HepG2 (cell line): ENCODE data around the gene NAT10. TPM values are rescaled to one million over a fixed set of nuclear protein-coding genes. Genes with fewer than 3 reads are reported as not detected.
A peak's percentile ranks its signal among the peaks of the same experiment; 100 is the strongest.

Experiments used
- BORCS8-MEF2B ChIP-seq: sonication (generic); formaldehyde crosslinking; IDR thresholded peaks from 2 replicates; pipeline ENCODE4 v1.8.0; 2022; ENCODE audit warnings: mild to moderate bottlenecking, missing genetic modification reagents
- EP300 ChIP-seq, 3 experiments: sonication (generic) in 1 of 3; formaldehyde crosslinking in 1 of 3; IDR thresholded peaks; 2 replicates each; pipeline versions ENCODE4 v1.5.1 to v1.6.1; 2011 to 2020; ENCODE audit warnings: low read depth in 2 of 3, low read length in 2 of 3, borderline replicate concordance in 1 of 3, improper control_type of control experiment in 1 of 3, mild to moderate bottlenecking in 1 of 3, missing genetic modification reagents in 1 of 3, moderate library complexity in 1 of 3
- ERF ChIP-seq: IDR thresholded peaks from 2 replicates; pipeline ENCODE4 v1.6.1; 2018; ENCODE audit warnings: missing biosample characterization, missing genetic modification reagents
- HDAC1 ChIP-seq: sonication (generic); formaldehyde crosslinking; IDR thresholded peaks from 2 replicates; pipeline ENCODE4 v1.5.1; 2020; ENCODE audit warnings: mild to moderate bottlenecking, missing genetic modification reagents
- MATR3 ChIP-seq: sonication (generic); formaldehyde crosslinking; IDR thresholded peaks from 2 replicates; pipeline ENCODE4 v1.4.0; 2020; ENCODE audit warnings: missing genetic modification reagents
- NCOR1 ChIP-seq: fragments of 200-600 bp; sonication (generic); IDR thresholded peaks from 2 replicates; pipeline ENCODE4 v1.7.0; 2017; ENCODE audit warnings: antibody characterized with exemption, low read length, borderline replicate concordance
- NFYC ChIP-seq: IDR thresholded peaks from 2 replicates; pipeline ENCODE4 v1.6.1; 2016; ENCODE audit warnings: missing genetic modification reagents, missing compliant biosample characterization
- NR2F1 ChIP-seq, 2 experiments: fragments of 450-650 bp in 1 of 2; formaldehyde crosslinking in 1 of 2; IDR thresholded peaks; 2 replicates each; pipeline versions ENCODE4 v1.5.0 to v1.6.1; 2016 to 2020; ENCODE audit warnings: mild to moderate bottlenecking in 1 of 2, missing compliant biosample characterization in 1 of 2, missing genetic modification reagents in 1 of 2, moderate library complexity in 1 of 2
- PHB2 ChIP-seq: fragments of 450-650 bp; IDR thresholded peaks from 2 replicates; pipeline ENCODE4 v1.6.1; 2018; ENCODE audit not compliant: partially characterized antibody
- PRMT3 ChIP-seq: sonication (generic); formaldehyde crosslinking; IDR thresholded peaks from 2 replicates; pipeline ENCODE4 v1.8.1; 2022; ENCODE audit warnings: low read depth, mild to moderate bottlenecking, moderate library complexity, missing genetic modification reagents, borderline replicate concordance
- SRY ChIP-seq: sonication (generic); formaldehyde crosslinking; IDR thresholded peaks from 2 replicates; pipeline ENCODE4 v1.8.0; 2022; ENCODE audit warnings: mild to moderate bottlenecking, missing genetic modification reagents
- YEATS2 ChIP-seq: sonication (generic); formaldehyde crosslinking; IDR thresholded peaks from 2 replicates; pipeline ENCODE4 v1.4.0; 2020; ENCODE audit warnings: missing genetic modification reagents, borderline replicate concordance
- YEATS4 ChIP-seq: sonication (generic); formaldehyde crosslinking; IDR thresholded peaks from 2 replicates; pipeline ENCODE4 v1.4.0; 2020; ENCODE audit warnings: missing genetic modification reagents, borderline replicate concordance
- ZIK1 ChIP-seq: sonication (generic); formaldehyde crosslinking; IDR thresholded peaks from 2 replicates; pipeline ENCODE4 v1.5.0; 2020; ENCODE audit warnings: mild to moderate bottlenecking, low read depth, missing genetic modification reagents, borderline replicate concordance
- ZNF570 ChIP-seq: sonication (generic); formaldehyde crosslinking; IDR thresholded peaks from 2 replicates; pipeline ENCODE4 v1.4.0; 2020; ENCODE audit warnings: mild to moderate bottlenecking, missing genetic modification reagents, borderline replicate concordance
- ZNF629 ChIP-seq: sonication (generic); formaldehyde crosslinking; conservative IDR thresholded peaks from 2 replicates; pipeline ENCODE4 v1.5.0; 2020; ENCODE audit warnings: missing genetic modification reagents
- ZNF777 ChIP-seq: sonication (generic); formaldehyde crosslinking; IDR thresholded peaks from 2 replicates; pipeline ENCODE4 v1.4.0; 2020; ENCODE audit warnings: missing genetic modification reagents
- polyA plus RNA-seq, 8 experiments: library from polyadenylated mRNA; depleted of rRNA in 3 of 8; stranded (reverse) in 7 of 8; unstranded in 1 of 8; fragments of >200 nt; fragmentation: Illumina TruSeq in 4 of 8; extraction: Trizol in 4 of 8; gene quantifications; 2 replicates each; pipeline versions ENCODE4 v1.2.1 to v1.2.3, GENCODE V29; 2011 to 2016; ENCODE audit warnings: low read depth in 4 of 8, missing spikeins in 1 of 8, mixed read lengths in 1 of 8; ENCODE audit not compliant: insufficient read depth in 1 of 8
- total RNA-seq, 5 experiments: library from RNA; depleted of rRNA; stranded (reverse); fragments of >200 nt; fragmentation: Illumina TruSeq; extraction: Trizol; gene quantifications; 2 replicates each; pipeline ENCODE4 v1.2.3, GENCODE V29; 2016; ENCODE audit warnings: low read depth in 1 of 5
- TF ChIP-seq, protein P1 (sequence below), 2 experiments: fragments of 450-650 bp in 1 of 2; sonication (generic) in 1 of 2; formaldehyde crosslinking; IDR thresholded peaks; 2 replicates each; pipeline versions ENCODE4 v1.5.0 to v1.8.0; 2020 to 2022; ENCODE audit warnings: mild to moderate bottlenecking in 1 of 2, missing genetic modification reagents in 1 of 2
- TF ChIP-seq, protein P2 (sequence below): sonication (generic); formaldehyde crosslinking; IDR thresholded peaks from 2 replicates; pipeline ENCODE4 v1.5.0; 2020; ENCODE audit warnings: missing genetic modification reagents
- TF ChIP-seq, protein P3 (sequence below): sonication (generic); formaldehyde crosslinking; IDR thresholded peaks from 2 replicates; pipeline ENCODE4 v1.4.0; 2020; ENCODE audit warnings: missing genetic modification reagents, mild to moderate bottlenecking, borderline replicate concordance
- TF ChIP-seq, protein P4 (sequence below): sonication (generic); formaldehyde crosslinking; IDR thresholded peaks from 2 replicates; pipeline ENCODE4 v1.4.0; 2020; ENCODE audit warnings: mild to moderate bottlenecking, low read depth, missing genetic modification reagents

NAT10 gene
- total and polyA plus RNA-seq, 2 of the 13 experiments (the other 11 are each of a cell fraction or from before 2014, with no cell fraction given): 33.9 to 51.9 TPM

DNA sequence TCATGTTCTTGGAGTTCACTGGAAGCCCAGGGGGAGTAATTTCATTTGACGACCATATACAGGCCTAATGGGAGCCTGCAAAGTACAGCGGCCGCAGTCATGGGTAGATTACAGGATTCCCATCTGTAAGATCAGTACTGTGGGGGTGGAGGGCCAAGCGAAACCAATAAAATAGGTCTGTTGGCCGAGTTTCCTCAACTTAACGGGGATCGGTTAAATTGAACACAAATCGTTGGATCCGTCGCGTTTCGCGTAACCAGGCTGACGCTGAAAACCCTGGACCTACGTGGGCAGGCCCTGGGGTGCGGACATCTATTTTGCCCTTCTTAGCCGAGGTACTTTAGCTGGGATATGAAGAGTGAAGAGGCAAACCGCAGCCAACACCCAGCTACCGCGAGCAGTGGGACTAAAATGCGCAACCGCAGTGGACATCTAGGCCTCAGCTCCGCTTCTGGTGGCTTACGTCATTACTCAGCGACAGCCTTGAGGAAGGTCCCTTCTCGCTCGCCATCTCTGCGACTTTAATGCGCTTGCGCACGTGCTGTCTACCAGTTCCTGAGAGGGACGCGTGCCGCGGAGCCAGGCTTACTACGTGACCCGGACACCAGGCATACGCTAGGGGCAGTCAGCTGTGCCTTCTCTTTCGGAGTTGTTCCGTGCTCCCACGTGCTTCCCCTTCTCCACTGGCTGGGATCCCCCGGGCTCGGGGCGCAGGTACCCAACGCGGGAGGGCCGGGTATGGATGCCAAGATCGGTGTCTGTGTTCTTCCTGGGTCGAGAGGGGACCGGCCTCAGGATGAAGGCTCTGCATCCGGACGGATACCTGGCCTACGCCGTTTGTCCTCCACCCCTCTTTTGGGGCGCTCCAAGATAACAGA lies at the start of gene NAT10 (continued):
- TF ChIP-seq HDAC1 (CRISPR knock-in tag): peak; percentile 99
- no peak for TF ChIP-seq NCOR1
- TF ChIP-seq PRMT3 (CRISPR knock-in tag): 0 out of 2 replicates have a peak, but pooled peaks have one; percentile 14
- 0 out of 2 replicates have a peak, but pooled peaks have one; percentile 8 for TF ChIP-seq ZNF629 (CRISPR knock-in tag)
- TF ChIP-seq EP300 (IDR thresholded peaks at IDR 0.05; ENCODE audit: low read depth in 2 of 2, low read length in 2 of 2): peak in 1 of 2 experiments; percentile 16; a peak in 1 of 4 replicates
- peak; percentile 13; the same call in 1 of the 2 replicates for TF ChIP-seq EP300 (CRISPR knock-in tag; IDR thresholded peaks at IDR 0.05; ENCODE audit: borderline replicate concordance)
- peak; percentile 50; the same call in 1 of the 2 replicates for TF ChIP-seq ZNF777 (CRISPR knock-in tag)
- TF ChIP-seq PHB2: no peak
- peak; percentile 99 for TF ChIP-seq YEATS2
- TF ChIP-seq, protein P1, sequence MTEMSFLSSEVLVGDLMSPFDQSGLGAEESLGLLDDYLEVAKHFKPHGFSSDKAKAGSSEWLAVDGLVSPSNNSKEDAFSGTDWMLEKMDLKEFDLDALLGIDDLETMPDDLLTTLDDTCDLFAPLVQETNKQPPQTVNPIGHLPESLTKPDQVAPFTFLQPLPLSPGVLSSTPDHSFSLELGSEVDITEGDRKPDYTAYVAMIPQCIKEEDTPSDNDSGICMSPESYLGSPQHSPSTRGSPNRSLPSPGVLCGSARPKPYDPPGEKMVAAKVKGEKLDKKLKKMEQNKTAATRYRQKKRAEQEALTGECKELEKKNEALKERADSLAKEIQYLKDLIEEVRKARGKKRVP (CRISPR knock-in tag; IDR thresholded peaks at IDR 0.05): peak in 1 of 2 experiments; percentile 59; a peak in 2 of 4 replicates
- peak; percentile 85 for TF ChIP-seq BORCS8-MEF2B (CRISPR knock-in tag)
- peak; percentile 97 for TF ChIP-seq YEATS4
- TF ChIP-seq, protein P2, sequence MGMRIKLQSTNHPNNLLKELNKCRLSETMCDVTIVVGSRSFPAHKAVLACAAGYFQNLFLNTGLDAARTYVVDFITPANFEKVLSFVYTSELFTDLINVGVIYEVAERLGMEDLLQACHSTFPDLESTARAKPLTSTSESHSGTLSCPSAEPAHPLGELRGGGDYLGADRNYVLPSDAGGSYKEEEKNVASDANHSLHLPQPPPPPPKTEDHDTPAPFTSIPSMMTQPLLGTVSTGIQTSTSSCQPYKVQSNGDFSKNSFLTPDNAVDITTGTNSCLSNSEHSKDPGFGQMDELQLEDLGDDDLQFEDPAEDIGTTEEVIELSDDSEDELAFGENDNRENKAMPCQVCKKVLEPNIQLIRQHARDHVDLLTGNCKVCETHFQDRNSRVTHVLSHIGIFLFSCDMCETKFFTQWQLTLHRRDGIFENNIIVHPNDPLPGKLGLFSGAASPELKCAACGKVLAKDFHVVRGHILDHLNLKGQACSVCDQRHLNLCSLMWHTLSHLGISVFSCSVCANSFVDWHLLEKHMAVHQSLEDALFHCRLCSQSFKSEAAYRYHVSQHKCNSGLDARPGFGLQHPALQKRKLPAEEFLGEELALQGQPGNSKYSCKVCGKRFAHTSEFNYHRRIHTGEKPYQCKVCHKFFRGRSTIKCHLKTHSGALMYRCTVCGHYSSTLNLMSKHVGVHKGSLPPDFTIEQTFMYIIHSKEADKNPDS (CRISPR knock-in tag): no peak; the same call in 1 of the 2 replicates
- TF ChIP-seq ZIK1 (CRISPR knock-in tag): no peak
- TF ChIP-seq NFYC (CRISPR knock-in tag): peak; percentile 46
- TF ChIP-seq ZNF570 (CRISPR knock-in tag): 0 out of 2 replicates have a peak, but pooled peaks have one; percentile 76
- peak; percentile 94 for TF ChIP-seq SRY (CRISPR knock-in tag)
- TF ChIP-seq MATR3 (CRISPR knock-in tag): no peak
- TF ChIP-seq, protein P3, sequence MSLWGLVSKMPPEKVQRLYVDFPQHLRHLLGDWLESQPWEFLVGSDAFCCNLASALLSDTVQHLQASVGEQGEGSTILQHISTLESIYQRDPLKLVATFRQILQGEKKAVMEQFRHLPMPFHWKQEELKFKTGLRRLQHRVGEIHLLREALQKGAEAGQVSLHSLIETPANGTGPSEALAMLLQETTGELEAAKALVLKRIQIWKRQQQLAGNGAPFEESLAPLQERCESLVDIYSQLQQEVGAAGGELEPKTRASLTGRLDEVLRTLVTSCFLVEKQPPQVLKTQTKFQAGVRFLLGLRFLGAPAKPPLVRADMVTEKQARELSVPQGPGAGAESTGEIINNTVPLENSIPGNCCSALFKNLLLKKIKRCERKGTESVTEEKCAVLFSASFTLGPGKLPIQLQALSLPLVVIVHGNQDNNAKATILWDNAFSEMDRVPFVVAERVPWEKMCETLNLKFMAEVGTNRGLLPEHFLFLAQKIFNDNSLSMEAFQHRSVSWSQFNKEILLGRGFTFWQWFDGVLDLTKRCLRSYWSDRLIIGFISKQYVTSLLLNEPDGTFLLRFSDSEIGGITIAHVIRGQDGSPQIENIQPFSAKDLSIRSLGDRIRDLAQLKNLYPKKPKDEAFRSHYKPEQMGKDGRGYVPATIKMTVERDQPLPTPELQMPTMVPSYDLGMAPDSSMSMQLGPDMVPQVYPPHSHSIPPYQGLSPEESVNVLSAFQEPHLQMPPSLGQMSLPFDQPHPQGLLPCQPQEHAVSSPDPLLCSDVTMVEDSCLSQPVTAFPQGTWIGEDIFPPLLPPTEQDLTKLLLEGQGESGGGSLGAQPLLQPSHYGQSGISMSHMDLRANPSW (CRISPR knock-in tag): peak; percentile 80; the same call in 1 of the 2 replicates
- TF ChIP-seq NR2F1 (CRISPR knock-in tag; IDR thresholded peaks at IDR 0.05): peak in 1 of 2 experiments; percentile 21; a peak in 1 of 4 replicates
- TF ChIP-seq ERF (CRISPR knock-in tag): peak; percentile 90
- TF ChIP-seq, protein P4, sequence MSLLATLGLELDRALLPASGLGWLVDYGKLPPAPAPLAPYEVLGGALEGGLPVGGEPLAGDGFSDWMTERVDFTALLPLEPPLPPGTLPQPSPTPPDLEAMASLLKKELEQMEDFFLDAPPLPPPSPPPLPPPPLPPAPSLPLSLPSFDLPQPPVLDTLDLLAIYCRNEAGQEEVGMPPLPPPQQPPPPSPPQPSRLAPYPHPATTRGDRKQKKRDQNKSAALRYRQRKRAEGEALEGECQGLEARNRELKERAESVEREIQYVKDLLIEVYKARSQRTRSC (CRISPR knock-in tag): no peak
